IPS DF 6.9 (cell line): Measurements from ENCODE around the gene EFCAB12.

Experiments used
- DNase-seq: peaks from one replicate; pipeline ENCODE4 v3.0.0-alpha.2; 2013; ENCODE audit warnings: low read depth, low spot score
- H3K27ac ChIP-seq: one replicate; pipeline ENCODE4 v1.5.1; 2013; ENCODE audit warnings: low read length, control low read depth
- H3K27me3 ChIP-seq: 2 replicates; pipeline ENCODE4 v1.6.1; 2013; ENCODE audit warnings: mild to moderate bottlenecking, low read length; ENCODE audit not compliant: control insufficient read depth, insufficient read depth
- H3K36me3 ChIP-seq: 2 replicates; pipeline ENCODE4 v1.6.1; 2013; ENCODE audit warnings: low read length; ENCODE audit not compliant: control insufficient read depth, insufficient read depth
- H3K4me1 ChIP-seq: 2 replicates; pipeline ENCODE4 v1.6.1; 2013; ENCODE audit warnings: low read length; ENCODE audit not compliant: control insufficient read depth, insufficient read depth
- H3K4me3 ChIP-seq: 2 replicates; pipeline ENCODE4 v1.5.1; 2013; ENCODE audit warnings: mild to moderate bottlenecking, low read length
- H3K9me3 ChIP-seq: 2 replicates; pipeline ENCODE4 v1.6.1; 2013; ENCODE audit warnings: low read length, inconsistent platforms; ENCODE audit not compliant: control insufficient read depth, insufficient read depth
- WGBS: extraction: QIAGEN DNeasy Blood & Tissue Kit; methylation state at CpG from one replicate; pipeline ENCODE4 v1.1.7; 2013; ENCODE audit warnings: mixed read lengths, missing lambda C conversion rate; ENCODE audit not compliant: insufficient read length, insufficient coverage; 5-methylcytosine and 5-hydroxymethylcytosine counted together

EFCAB12 gene

DNA sequence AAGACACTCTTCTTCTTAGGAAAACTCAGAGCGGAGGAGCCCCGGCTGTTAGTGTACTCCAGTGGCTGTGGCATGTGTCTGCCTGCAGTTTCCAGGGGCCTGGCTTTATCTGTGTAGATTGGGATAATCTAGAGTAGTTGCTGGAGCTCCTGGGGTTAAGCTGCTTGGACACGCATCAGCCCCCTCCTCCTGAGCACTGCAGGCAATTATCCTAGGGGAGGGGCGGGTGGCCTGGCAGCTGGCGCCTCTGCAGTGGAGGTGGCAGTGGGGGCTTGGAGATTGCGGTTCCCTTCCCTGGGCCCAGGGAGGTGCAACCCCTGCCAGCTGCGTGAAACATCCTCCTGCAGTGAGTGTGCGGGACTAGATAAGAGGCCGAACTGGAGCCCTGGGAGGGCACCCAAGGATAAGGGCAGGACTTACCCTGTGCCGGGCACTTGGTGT is 68.2 kb downstream of the EFCAB12 start:
- Histone ChIP-seq H3K27ac (no peak overlapping the region), H3K4me3 (no peak overlapping the region), H3K9me3 (no peaks in the 10 kb centered on the region), H3K27me3 (no peaks in the 10 kb centered on the region), H3K4me1 (no peaks in the 10 kb centered on the region), H3K36me3 (no peaks in the 10 kb centered on the region)
- DNase-seq = no peak
- WGBS = no CpG with 5 or more reads among the region's 10 CpGs

DNA sequence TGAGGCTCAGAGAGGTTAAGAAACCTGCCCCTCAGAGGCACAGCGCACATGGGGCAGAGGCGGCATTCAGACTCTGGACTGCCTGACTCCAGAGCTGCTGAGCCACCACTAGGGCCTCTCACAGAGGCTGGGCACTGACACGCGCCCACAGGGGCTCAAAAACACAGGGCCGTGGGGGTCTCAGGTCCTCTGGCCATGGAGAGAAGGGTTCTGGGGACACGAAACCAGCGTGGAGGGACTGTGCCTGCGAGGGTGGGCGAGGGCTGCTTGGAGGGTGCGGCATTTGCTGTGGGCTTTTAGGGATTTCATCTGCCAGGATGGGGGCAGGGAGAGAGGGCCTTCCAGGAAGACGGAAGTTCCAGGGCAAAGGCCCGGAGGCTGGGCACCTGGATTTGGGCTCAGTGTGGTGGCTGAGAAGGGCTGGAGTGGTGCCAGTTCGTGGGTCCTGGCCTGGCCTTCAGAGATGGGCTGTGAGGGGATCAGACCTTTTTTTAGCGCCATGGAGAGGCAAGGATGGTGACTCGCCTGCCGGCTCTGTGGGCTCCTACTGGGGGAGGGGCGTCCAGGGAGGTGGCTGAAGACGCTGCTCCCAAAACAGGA is 69.6 kb downstream of the EFCAB12 start:
- DNase-seq = no peak
- H3K9me3 ChIP-seq = no peaks in the 10 kb centered on the region
- WGBS = no CpG with 5 or more reads among the region's 18 CpGs
- no peaks in the 10 kb centered on the region for H3K36me3 ChIP-seq
- H3K27me3 ChIP-seq = no peaks in the 10 kb centered on the region
- no peak overlapping the region for H3K27ac ChIP-seq
- no peaks in the 10 kb centered on the region for H3K4me1 ChIP-seq
- H3K4me3 ChIP-seq = no peak overlapping the region

DNA sequence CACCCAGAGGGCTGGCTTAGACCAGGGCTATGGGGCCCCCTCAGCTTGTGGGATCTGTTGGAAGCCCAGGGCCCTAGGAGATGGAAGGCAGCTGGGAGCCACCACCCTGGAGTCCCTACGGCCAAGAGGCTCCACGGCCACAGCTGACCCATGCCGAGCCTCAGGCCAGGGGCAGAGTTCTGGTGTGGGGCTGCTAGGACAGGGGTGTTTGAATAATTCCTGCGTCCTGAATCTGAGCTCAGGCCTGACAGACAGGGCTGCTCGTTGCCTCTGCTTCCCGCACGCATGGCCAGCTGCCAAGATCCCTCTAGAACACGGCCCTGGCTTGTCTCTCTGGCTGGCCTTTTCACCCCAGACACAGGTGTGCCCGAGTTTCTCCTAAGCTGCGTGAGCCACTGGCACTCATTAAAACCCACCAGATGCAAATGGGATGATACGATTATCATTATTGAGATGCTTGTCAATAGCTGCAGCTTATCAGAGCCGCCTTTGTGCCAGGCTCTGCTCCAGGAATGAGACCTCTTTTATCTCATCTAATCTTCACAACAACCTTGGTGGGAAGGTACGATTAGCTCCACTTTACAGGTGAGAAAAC is 70.2 kb downstream of the EFCAB12 start:
- H3K27ac ChIP-seq = no peak overlapping the region
- H3K4me3 ChIP-seq = no peak overlapping the region
- H3K4me1 ChIP-seq = no peaks in the 10 kb centered on the region
- WGBS = no CpG with 5 or more reads among the region's 13 CpGs
- H3K9me3 ChIP-seq = no peaks in the 10 kb centered on the region
- H3K27me3 ChIP-seq = no peaks in the 10 kb centered on the region
- DNase-seq = no peak
- H3K36me3 ChIP-seq = no peaks in the 10 kb centered on the region

DNA sequence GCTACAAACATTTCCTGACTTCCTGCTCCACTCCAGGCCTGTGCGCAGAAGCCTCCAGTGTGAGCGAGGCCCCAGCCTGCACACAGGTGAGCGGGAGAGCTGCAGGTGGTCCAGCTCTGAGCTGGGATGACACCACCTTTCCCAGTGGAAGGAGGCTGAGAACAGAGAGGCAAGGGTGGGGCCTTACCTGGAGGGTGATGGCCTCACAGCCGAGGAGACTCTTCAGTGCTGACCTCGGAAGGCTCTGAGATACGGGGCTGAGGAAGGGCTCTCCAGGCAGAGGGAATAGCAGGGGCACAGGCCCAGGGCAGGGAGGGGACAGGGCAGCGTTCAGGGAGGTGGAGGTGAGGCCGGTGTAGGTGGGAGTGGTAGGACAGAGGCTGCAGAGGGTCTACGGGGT is 70.8 kb downstream of the EFCAB12 start:
- Histone ChIP-seq H3K36me3 (no peaks in the 10 kb centered on the region), H3K9me3 (no peaks in the 10 kb centered on the region), H3K4me1 (no peaks in the 10 kb centered on the region), H3K27ac (no peak overlapping the region), H3K27me3 (no peaks in the 10 kb centered on the region), H3K4me3 (no peak overlapping the region)
- no peak for DNase-seq
- no CpG with 5 or more reads among the region's 9 CpGs for WGBS

DNA sequence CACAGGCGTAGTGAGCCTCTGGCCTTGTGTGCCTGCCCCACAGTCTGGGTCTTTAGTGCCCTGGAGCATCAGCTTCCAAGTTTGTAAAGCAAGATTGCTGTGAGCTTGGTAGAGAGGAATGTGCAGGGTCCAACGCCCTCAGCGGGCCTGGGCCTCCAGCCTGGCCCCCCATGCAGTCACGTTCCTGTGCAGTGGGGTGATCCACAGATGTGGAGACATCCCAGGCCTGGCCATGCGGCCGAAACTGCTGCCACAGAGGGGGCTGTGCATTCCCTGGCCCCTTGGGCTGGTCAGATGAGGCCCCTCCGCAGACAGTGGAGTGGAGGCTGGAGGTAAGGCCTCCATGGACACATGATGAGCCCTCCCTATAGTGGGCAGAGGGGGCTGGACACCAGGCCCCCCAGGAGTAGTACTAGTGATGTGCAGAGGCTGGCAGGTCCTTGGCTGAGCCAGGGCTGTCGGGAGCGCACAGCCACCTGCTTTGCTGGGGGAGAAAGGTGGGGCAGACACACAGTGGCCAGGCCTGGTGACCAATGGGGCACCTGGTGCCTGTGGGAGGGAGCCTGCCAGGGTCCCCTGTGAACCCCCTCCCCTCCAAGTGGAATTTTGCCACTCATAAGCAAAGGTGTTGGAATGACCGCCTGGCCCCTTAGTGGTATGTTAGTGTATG is 71.5 kb downstream of the EFCAB12 start:
- H3K36me3 ChIP-seq = no peaks in the 10 kb centered on the region

DNA sequence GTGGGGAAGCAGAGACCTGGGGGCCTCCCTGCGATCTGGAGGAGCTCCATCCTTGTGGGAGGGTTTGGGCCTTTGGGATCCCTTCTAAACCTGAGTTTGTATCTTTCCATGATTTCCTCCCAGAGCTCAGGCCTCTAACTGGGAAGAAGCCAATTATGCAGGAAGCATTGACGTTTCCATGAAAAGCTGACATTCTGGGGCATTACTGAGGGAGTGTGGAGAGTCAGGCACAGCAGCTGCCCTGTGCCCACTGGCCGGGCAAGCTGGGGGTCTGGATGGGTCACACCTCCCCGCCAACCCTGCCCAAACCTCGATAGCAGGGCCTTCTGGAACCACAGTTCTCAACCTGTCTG is 74.9 kb downstream of the EFCAB12 start:
- WGBS = no CpG with 5 or more reads among the region's 5 CpGs
- Histone ChIP-seq H3K27ac (no peak overlapping the region), H3K4me3 (no peak overlapping the region), H3K27me3 (no peaks in the 10 kb centered on the region), H3K4me1 (no peaks in the 10 kb centered on the region), H3K9me3 (no peaks in the 10 kb centered on the region), H3K36me3 (no peaks in the 10 kb centered on the region)
- no peak for DNase-seq

More for the DNA sequence above, 71.5 kb downstream of the EFCAB12 start:
- DNase-seq = no peak
- no peaks in the 10 kb centered on the region for H3K27me3 ChIP-seq
- no CpG with 5 or more reads among the region's 10 CpGs for WGBS
- no peak overlapping the region for H3K4me3 ChIP-seq
- no peaks in the 10 kb centered on the region for H3K9me3 ChIP-seq
- H3K4me1 ChIP-seq = no peaks in the 10 kb centered on the region
- no peak overlapping the region for H3K27ac ChIP-seq

DNA sequence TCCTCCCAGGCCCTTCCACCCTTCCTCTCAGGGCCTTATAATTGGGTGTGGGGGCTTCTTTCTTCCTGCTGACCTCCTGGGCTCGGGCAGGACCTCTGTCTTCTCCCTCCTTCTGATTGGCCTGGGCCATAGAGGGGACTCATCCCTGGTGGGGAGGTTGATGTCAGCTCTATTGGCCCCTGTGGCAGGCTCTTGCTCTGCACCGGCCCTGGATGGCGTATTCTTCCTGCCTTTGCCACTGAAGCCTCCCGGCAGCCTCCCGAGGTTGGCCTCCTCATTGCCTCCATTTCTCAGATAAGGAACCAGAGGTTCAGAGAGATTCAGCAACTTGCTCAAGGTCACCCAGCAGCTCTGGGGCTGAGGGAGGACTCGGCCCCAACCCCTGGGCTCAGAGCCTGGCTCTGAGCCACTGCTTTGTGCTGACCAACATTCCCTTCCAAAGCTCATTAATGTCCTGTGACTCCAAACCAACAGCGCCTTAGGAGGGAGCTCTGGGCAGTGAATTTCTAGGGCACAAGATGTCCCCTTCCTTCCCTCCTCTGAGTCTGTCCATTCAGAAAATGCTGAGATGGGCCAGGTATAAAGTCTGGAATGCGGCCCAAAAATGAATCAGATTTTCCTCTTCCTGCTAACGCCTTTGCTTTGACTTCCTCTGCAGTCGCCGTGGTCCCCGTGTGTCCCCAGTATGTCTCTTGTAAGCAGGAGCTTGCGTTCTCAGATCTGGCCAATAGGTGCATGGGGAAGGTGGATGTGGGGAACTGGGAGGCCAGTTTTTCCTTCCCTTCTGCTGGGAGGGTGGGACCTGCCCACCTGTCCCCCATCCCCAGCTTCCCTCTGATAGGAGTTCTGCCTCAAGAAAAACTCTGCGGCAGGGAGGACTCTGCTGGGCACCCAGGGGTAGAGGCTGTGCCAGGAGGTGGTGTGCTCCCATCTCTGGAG is 75.5 kb downstream of the EFCAB12 start:
- no CpG with 5 or more reads among the region's 14 CpGs for WGBS
- Histone ChIP-seq H3K4me1 (no peaks in the 10 kb centered on the region), H3K4me3 (no peak overlapping the region), H3K27ac (no peak overlapping the region), H3K36me3 (no peaks in the 10 kb centered on the region), H3K9me3 (no peaks in the 10 kb centered on the region), H3K27me3 (no peaks in the 10 kb centered on the region)
- DNase-seq = no peak

DNA sequence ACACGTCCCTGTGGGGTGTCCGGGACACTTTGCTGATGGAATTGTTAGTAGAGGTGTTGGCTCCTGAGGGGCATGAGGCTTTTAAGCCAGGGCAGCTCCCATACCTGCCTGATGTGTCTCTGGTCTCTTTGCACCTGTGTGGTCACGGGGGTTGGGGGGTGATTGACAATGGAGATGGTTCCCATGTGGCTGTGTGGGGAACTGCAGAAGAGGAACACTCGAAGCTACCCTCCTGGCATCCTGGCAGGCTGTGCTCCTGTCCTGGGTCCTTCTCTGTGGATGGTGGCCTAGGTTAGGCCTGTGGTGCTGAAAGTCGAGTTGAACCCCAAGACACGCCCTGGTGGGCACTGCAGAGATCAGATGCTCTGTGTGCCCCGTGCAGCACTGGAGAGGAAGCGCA is 76.4 kb downstream of the EFCAB12 start:
- H3K9me3 ChIP-seq = no peaks in the 10 kb centered on the region
- no peak for DNase-seq
- no peaks in the 10 kb centered on the region for H3K27me3 ChIP-seq
- no peaks in the 10 kb centered on the region for H3K4me1 ChIP-seq
- H3K27ac ChIP-seq = no peak overlapping the region
- H3K4me3 ChIP-seq = no peak overlapping the region
- no CpG with 5 or more reads among the region's 8 CpGs for WGBS
- no peaks in the 10 kb centered on the region for H3K36me3 ChIP-seq
